Left ventricle myocardium inferior (tissue), 1 donor: ENCODE measurements around the gene RAB7A. TPM values are rescaled to one million over a fixed set of nuclear protein-coding genes. Genes with fewer than 3 reads are reported as not detected.

Source experiments
- DNase-seq: peaks from one replicate; pipeline ENCODE4 v3.0.0-alpha.2; 2020
- H3K27ac ChIP-seq: fragments of 200-600 bp; replicated peaks from 2 replicates; pipeline ENCODE4 v1.8.0; 2021
- H3K27me3 ChIP-seq: fragments of 200-600 bp; 2 replicates; pipeline ENCODE4 v1.8.0; 2021; ENCODE audit warnings: low read depth
- H3K36me3 ChIP-seq: fragments of 200-600 bp; 2 replicates; pipeline ENCODE4 v1.8.0; 2021
- H3K4me1 ChIP-seq: fragments of 200-600 bp; 2 replicates; pipeline ENCODE4 v1.8.0; 2021
- H3K4me3 ChIP-seq: fragments of 200-600 bp; 2 replicates; pipeline ENCODE4 v1.8.0; 2021; ENCODE audit warnings: mild to moderate bottlenecking, moderate library complexity
- H3K9me3 ChIP-seq: fragments of 200-600 bp; replicated peaks from 2 replicates; pipeline ENCODE4 v1.8.0; 2021
- intact Hi-C: fragments of 100-400 bp; cut with micrococcal nuclease; formaldehyde crosslinking; loops from one replicate; pipeline ENCODE4 v1.11.0; 2022
- total RNA-seq: library from RNA; stranded (reverse); fragmentation: NEBNext Ultra II Directional; extraction: Animal tissue kit (Norgen Biotek cat#: 25700); gene quantifications from one replicate; pipeline ENCODE4 v1.2.1, GENCODE V29; 2021
- TF ChIP-seq, protein P1 (sequence below): fragments of 200-600 bp; IDR thresholded peaks from 2 replicates; pipeline ENCODE4 v1.8.0; 2021; ENCODE audit warnings: antibody characterized with exemption, mild to moderate bottlenecking, borderline replicate concordance
- donor health status: DM: no; HTN: yes; CAD: no; lungs with severe emphysema.

RAB7A gene
- total RNA-seq, 1 donor from 2014 or later, result 242 TPM

DNA sequence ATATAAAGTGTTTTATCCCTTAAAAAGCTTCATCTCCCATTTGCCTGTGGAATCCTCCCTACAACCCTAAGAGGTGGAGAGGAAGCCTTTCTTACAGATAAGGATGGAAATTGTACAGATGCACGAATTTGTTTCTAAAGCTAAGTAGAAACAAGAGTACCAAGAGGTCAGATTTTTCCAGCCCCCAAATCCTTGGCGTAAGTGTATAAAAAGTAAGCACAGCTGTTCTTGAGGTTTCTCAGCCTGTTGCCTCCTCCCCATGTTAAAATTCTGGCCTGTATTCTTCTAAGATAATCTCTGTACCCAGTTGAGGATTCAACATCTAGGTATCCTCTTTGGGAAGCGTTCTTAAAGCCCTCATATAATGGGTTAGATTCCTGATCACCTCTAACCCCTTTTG is 34.9 kb downstream of the RAB7A start:
- Histone ChIP-seq H3K4me1 (peaks cover 79% of the 10 kb centered on the region), H3K27ac (peak overlapping the region; percentile 51), H3K27me3 (no peaks in the 10 kb centered on the region), H3K4me3 (no peak overlapping the region), H3K36me3 (no peaks in the 10 kb centered on the region), H3K9me3 (peaks cover 7% of the 10 kb centered on the region)
- no peak for DNase-seq
- TF ChIP-seq, protein P1, sequence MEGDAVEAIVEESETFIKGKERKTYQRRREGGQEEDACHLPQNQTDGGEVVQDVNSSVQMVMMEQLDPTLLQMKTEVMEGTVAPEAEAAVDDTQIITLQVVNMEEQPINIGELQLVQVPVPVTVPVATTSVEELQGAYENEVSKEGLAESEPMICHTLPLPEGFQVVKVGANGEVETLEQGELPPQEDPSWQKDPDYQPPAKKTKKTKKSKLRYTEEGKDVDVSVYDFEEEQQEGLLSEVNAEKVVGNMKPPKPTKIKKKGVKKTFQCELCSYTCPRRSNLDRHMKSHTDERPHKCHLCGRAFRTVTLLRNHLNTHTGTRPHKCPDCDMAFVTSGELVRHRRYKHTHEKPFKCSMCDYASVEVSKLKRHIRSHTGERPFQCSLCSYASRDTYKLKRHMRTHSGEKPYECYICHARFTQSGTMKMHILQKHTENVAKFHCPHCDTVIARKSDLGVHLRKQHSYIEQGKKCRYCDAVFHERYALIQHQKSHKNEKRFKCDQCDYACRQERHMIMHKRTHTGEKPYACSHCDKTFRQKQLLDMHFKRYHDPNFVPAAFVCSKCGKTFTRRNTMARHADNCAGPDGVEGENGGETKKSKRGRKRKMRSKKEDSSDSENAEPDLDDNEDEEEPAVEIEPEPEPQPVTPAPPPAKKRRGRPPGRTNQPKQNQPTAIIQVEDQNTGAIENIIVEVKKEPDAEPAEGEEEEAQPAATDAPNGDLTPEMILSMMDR, result no peak
- intact Hi-C loops, result no loop called here

DNA sequence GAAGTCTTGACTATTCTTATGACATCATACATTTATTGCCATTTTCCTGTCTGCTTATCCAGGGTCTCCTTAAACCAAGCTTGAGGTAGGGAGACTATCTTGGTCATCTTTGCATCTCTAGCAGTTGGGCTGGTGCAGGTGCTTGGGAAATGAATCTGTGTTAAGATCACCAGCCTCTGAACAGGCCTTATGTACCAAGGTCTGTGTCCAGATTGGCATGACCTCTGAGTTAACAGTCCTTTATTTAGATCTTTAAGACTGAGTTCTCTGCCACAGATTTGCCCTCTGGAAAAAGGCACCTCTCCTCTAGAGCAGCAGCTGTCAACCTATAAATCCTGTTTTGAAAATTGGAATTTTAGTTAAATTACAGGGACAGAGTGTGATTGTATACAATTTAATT is 35.4 kb downstream of the RAB7A start:
- TF ChIP-seq, protein P1, result no peak
- no peak for DNase-seq
- peaks cover 80% of the 10 kb centered on the region for H3K4me1 ChIP-seq
- no peak overlapping the region for H3K4me3 ChIP-seq
- H3K27me3 ChIP-seq, result no peaks in the 10 kb centered on the region
- H3K36me3 ChIP-seq, result no peaks in the 10 kb centered on the region
- intact Hi-C loops, result no loop called here
- peaks cover 2% of the 10 kb centered on the region for H3K9me3 ChIP-seq
- peak overlapping the region; percentile 51 for H3K27ac ChIP-seq

DNA sequence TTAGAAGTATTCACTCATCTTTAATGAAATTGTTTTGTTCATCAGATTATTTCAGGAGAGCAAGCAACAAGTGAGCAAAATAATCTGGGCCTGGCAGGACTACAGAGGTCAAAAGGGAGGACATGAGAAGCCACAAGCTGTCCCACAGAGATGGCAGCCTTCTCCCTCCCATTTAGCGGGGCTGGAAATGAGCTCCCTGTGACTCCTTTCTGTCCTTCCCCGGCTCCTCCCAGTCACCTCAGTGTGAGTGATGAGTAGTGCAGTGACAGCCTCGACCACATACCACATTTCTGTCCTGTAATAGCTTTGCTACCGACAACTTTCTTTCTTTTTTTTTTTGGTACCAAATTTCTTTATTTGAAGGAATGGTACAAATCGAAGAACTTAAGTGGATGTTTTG is 38.0 kb downstream of the RAB7A start:
- DNase-seq, result no peak
- H3K27me3 ChIP-seq, result no peaks in the 10 kb centered on the region
- H3K27ac ChIP-seq, result peak overlapping the region; percentile 70
- H3K36me3 ChIP-seq, result no peaks in the 10 kb centered on the region
- H3K4me1 ChIP-seq, result peaks cover 91% of the 10 kb centered on the region
- TF ChIP-seq, protein P1, result no peak
- no peak overlapping the region for H3K4me3 ChIP-seq
- no peaks in the 10 kb centered on the region for H3K9me3 ChIP-seq
- intact Hi-C loops, result no loop called here

DNA sequence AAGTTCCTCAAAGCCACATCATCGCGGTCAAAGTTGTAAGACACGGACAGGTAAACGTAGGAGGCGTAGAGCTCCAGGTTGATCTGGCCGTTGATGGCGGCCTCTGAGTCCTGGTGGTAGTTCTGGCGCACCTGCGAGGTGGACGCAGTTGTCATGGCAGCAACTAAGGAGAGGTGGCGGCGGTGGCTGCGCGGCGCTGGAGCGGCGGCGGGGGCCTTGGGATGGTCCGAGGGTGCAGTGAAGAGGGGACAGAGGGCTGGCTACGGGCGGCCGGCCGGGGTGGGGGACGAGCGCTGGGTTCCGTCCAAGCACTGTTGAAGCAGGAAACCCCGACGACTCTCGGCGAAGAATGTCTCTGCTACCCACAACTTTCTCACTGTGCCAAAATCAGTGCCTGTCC is 38.9 kb downstream of the RAB7A start:
- intact Hi-C loops, result no loop called here
- H3K4me1 ChIP-seq, result peaks cover 91% of the 10 kb centered on the region

DNA sequence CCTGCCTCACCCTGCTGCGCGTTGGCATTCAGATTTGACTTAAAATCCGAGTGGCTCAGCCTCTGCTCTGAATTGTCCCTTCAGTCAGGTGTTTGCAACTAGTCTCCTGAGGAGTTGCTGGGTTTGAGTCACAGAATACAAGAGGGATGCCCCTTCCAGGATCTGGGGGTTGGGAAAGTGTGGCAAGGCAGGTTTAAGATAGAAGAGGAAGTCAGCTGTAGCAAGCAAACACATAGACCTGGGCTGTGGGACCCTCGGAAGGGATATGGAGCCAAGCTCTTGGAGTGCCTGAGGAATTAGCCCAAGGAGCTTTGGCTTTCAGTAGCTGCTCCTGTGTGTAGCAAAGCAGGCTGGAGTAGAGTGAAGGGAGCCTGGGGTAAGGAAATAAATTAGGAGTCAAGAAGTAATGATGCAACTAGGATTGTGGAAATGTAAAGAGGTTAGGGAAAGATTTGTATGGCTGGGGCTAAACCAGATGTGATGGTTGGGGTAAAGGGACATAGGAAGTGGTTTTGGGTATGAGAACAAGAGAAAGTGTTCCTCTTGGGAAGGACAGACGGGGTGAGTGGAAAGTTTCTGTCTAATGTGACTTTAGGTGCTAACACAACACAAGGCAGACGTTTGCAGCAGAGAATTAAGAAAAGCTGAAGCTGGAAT is 41.2 kb downstream of the RAB7A start:
- Histone ChIP-seq H3K9me3 (no peaks in the 10 kb centered on the region), H3K27ac (no peak overlapping the region), H3K27me3 (no peaks in the 10 kb centered on the region), H3K36me3 (no peaks in the 10 kb centered on the region), H3K4me3 (no peak overlapping the region), H3K4me1 (peaks cover 91% of the 10 kb centered on the region)
- TF ChIP-seq, protein P1, result no peak
- intact Hi-C loops, result no loop called here
- DNase-seq, result no peak

More for the DNA sequence above, 38.9 kb downstream of the RAB7A start:
- H3K4me3 ChIP-seq, result no peak overlapping the region
- H3K27ac ChIP-seq, result peak overlapping the region; percentile 70
- no peak for DNase-seq
- no peaks in the 10 kb centered on the region for H3K36me3 ChIP-seq
- TF ChIP-seq, protein P1, result no peak
- no peaks in the 10 kb centered on the region for H3K27me3 ChIP-seq
- H3K9me3 ChIP-seq, result no peaks in the 10 kb centered on the region
